ENCODE data around the gene PPM1E. TPM values are rescaled to one million over a fixed set of nuclear protein-coding genes. Genes with fewer than 3 reads are reported as not detected.

PPM1E gene
- total RNA-seq, 2 donors from 2014 or later = 4.1 to 7.8 TPM

GRCh38 chr17:58865301-58865700 is 109.6 kb downstream of the PPM1E start:
- DNase-seq (ENCODE audit: low spot score) = no peak
- no peak for TF ChIP-seq POLR2AphosphoS5 (IDR thresholded peaks at IDR 0.05)
- Histone ChIP-seq H3K4me1 (replicated peaks) (no peaks in the 10 kb centered on the region), H3K9me3 (no peaks in the 10 kb centered on the region), H3K27me3 (replicated peaks; ENCODE audit: insufficient read depth) (no peaks in the 10 kb centered on the region), H3K36me3 (no peaks in the 10 kb centered on the region), H3K4me3 (no peak overlapping the region), H3K27ac (no peak overlapping the region)
- 94% methylated on average over 6 of the region's 6 CpGs for WGBS
- intact Hi-C loops (cut with DNase I) = no loop called here

DNA sequence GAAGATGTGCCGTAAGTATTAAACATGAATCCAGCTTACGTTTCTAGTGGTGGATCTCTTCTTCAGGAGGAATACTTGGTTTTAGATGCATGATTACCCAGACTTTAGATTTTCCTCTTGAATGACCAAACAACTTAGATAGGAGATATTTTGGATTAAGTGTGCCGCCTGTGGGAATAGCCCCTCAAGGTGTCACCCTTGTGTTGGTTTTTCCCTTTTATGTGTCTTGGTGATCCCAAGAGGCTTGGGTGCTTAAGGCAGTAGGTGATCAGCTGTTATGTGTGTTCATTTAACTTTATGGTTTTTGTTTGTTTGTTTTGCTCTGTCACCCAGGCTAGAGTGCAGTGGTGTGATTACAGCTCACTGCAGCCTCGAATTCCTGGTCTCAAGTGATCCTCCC is 115.1 kb downstream of the PPM1E start:
- Histone ChIP-seq H3K27me3 (replicated peaks; ENCODE audit: insufficient read depth) (no peaks in the 10 kb centered on the region), H3K27ac (no peak overlapping the region), H3K9me3 (no peaks in the 10 kb centered on the region), H3K36me3 (no peaks in the 10 kb centered on the region), H3K4me1 (replicated peaks) (no peaks in the 10 kb centered on the region), H3K4me3 (no peak overlapping the region)
- TF ChIP-seq CTCF (IDR thresholded peaks at IDR 0.05) (no peak), POLR2A (IDR thresholded peaks at IDR 0.05) (no peak), POLR2AphosphoS5 (IDR thresholded peaks at IDR 0.05) (no peak)
- no peak for DNase-seq (ENCODE audit: low spot score)
- WGBS = 88% methylated on average over 4 of the region's 4 CpGs
- intact Hi-C loops (cut with DNase I) = no loop called here

GRCh38 chr17:58873926-58874325 is 118.3 kb downstream of the PPM1E start:
- WGBS = 71% methylated on average over 5 of the region's 5 CpGs
- intact Hi-C loops (cut with DNase I) = no loop called here

DNA sequence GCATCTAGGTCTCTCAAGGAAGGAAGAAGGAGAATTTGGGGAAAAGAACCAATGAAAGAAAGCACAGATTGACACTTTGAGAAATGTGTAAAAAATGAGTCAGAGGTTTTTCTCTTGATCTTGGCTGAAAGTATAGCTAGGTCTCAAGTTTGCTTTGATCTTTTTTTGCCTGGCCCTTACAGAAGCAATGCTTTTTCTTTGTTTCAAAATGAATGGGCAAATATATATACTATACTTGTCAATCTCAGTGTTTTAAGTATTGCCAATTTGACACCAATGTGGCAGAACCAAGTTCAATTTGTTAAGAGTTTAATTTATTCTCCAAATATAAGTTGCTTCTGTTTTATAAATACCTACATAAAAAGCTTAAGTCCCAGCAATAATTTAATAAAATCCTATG is 119.6 kb downstream of the PPM1E start:
- DNase-seq (ENCODE audit: low spot score) = no peak
- TF ChIP-seq POLR2AphosphoS5 (IDR thresholded peaks at IDR 0.05) (no peak), POLR2A (IDR thresholded peaks at IDR 0.05) (no peak), CTCF (IDR thresholded peaks at IDR 0.05) (no peak)
- Histone ChIP-seq H3K36me3 (no peaks in the 10 kb centered on the region), H3K9me3 (no peaks in the 10 kb centered on the region), H3K4me1 (replicated peaks) (no peaks in the 10 kb centered on the region), H3K27ac (no peak overlapping the region), H3K27me3 (replicated peaks; ENCODE audit: insufficient read depth) (no peaks in the 10 kb centered on the region), H3K4me3 (no peak overlapping the region)
- intact Hi-C loops (cut with DNase I) = no loop called here

More at GRCh38 chr17:58873926-58874325, 118.3 kb downstream of the PPM1E start:
- TF ChIP-seq CTCF (IDR thresholded peaks at IDR 0.05) = no peak
- no peak for TF ChIP-seq POLR2AphosphoS5 (IDR thresholded peaks at IDR 0.05)
- no peak for TF ChIP-seq POLR2A (IDR thresholded peaks at IDR 0.05)
- no peak overlapping the region for H3K27ac ChIP-seq
- no peak overlapping the region for H3K4me3 ChIP-seq
- no peaks in the 10 kb centered on the region for H3K9me3 ChIP-seq
- no peaks in the 10 kb centered on the region for H3K4me1 ChIP-seq (replicated peaks)
- DNase-seq (ENCODE audit: low spot score) = no peak
- no peaks in the 10 kb centered on the region for H3K27me3 ChIP-seq (replicated peaks; ENCODE audit: insufficient read depth)
- H3K36me3 ChIP-seq = no peaks in the 10 kb centered on the region

- intact Hi-C loops (cut with DNase I) = no loop called here
- TF ChIP-seq CTCF (IDR thresholded peaks at IDR 0.05) (no peak), POLR2A (IDR thresholded peaks at IDR 0.05) (no peak), POLR2AphosphoS5 (IDR thresholded peaks at IDR 0.05) (no peak)
- H3K4me1 ChIP-seq (replicated peaks) = no peaks in the 10 kb centered on the region
- H3K27ac ChIP-seq = no peak overlapping the region
- H3K36me3 ChIP-seq = no peaks in the 10 kb centered on the region
- no peaks in the 10 kb centered on the region for H3K27me3 ChIP-seq (replicated peaks; ENCODE audit: insufficient read depth)
- DNase-seq (ENCODE audit: low spot score) = no peak
- no peak overlapping the region for H3K4me3 ChIP-seq
- H3K9me3 ChIP-seq = no peaks in the 10 kb centered on the region
- WGBS = 83% methylated on average over 1 of the region's 1 CpG
Observed at GRCh38 chr17:58884161-58884560, 128.5 kb downstream of the PPM1E start.

Data from prostate gland (tissue), 2 donors.